Ramos (cell line): ENCODE measurements around the gene MAP2.

Experiments
- in situ Hi-C: fragments of 300-500 bp; cut with MboI; formaldehyde crosslinking; loops from one replicate; pipeline ENCODE4 v1.14.3; 2022; ENCODE audit warnings: low sequenced_read_pairs; ENCODE audit not compliant: unreplicated experiment

MAP2 gene

GRCh38 chr2:209423562-209424198, at the start of gene MAP2:
TSS of gene MAP2 (plus strand) at chr2:209424047. CDS start at chr2:209653171, 229,124 bp downstream.
- in situ Hi-C loops = no loop called here

GRCh38 chr2:209376686-209377085, 47.2 kb upstream of the MAP2 start:
- in situ Hi-C loops = no loop called here

- in situ Hi-C loops = no loop called here
Measured at GRCh38 chr2:209380293-209380692, 43.6 kb upstream of the MAP2 start.

GRCh38 chr2:209381091-209381490, 42.8 kb upstream of the MAP2 start:
- in situ Hi-C loops = no loop called here

GRCh38 chr2:209382775-209383174, 41.1 kb upstream of the MAP2 start:
- in situ Hi-C loops = no loop called here

- in situ Hi-C loops = no loop called here
Measured at GRCh38 chr2:209383212-209383611, 40.6 kb upstream of the MAP2 start.

GRCh38 chr2:209387389-209387788, 36.5 kb upstream of the MAP2 start:
- in situ Hi-C loops = no loop called here

GRCh38 chr2:209388446-209389037, 35.3 kb upstream of the MAP2 start:
- in situ Hi-C loops = no loop called here

GRCh38 chr2:209389171-209389618, 34.7 kb upstream of the MAP2 start:
- in situ Hi-C loops = no loop called here

- in situ Hi-C loops = no loop called here
Measured at GRCh38 chr2:209390839-209391238, 33.0 kb upstream of the MAP2 start.

GRCh38 chr2:209391776-209392401, 32.0 kb upstream of the MAP2 start:
- in situ Hi-C loops = no loop called here

GRCh38 chr2:209395229-209395628, 28.6 kb upstream of the MAP2 start:
- in situ Hi-C loops = no loop called here

- in situ Hi-C loops = no loop called here
Measured at GRCh38 chr2:209395652-209396051, 28.2 kb upstream of the MAP2 start.

GRCh38 chr2:209398463-209398862, 25.4 kb upstream of the MAP2 start:
- in situ Hi-C loops = no loop called here

GRCh38 chr2:209401788-209402187, 22.1 kb upstream of the MAP2 start:
- in situ Hi-C loops = no loop called here

GRCh38 chr2:209411296-209411695, 12.6 kb upstream of the MAP2 start:
- in situ Hi-C loops = no loop called here

- in situ Hi-C loops = no loop called here
Measured at GRCh38 chr2:209411718-209412117, 12.1 kb upstream of the MAP2 start.

GRCh38 chr2:209413311-209414014, 10.4 kb upstream of the MAP2 start:
- in situ Hi-C loops = no loop called here

- in situ Hi-C loops = no loop called here
Measured at GRCh38 chr2:209416913-209417312, 6.9 kb upstream of the MAP2 start.

GRCh38 chr2:209422191-209422754, 1.6 kb upstream of the MAP2 start:
- in situ Hi-C loops = no loop called here

- in situ Hi-C loops = no loop called here
Measured at GRCh38 chr2:209424199-209424701, 403 bp downstream of the MAP2 start.
